ENCODE measurements around the gene UBASH3A.

The UBASH3A gene

DNA sequence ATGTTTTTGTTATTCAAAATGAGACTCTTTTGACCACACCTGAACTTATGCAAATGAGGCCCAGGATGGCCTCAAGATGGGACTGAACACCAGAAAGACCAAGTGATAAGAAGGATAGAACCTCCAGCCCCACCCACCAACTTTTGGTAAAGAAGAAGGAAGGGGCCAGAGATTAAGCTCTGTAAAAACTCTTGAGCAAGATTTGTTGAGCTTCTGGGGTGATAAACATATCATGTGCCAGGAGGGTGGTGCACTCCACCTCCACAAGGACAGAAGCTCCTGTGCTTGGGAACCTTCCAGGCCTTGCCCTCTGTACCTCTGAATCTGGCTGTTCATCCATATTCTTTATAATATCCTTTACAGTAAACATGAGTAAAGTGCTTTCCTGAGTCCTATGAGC, 87.0 kb downstream of the UBASH3A start:
- H3K4me3 ChIP-seq (ENCODE audit: low read depth, low read length): no peak overlapping the region
- ChIA-PET CTCF (interaction anchor here (1.1 kb wide), 1 partner anchor 45 kb away, joined by 3 read pairs; no protein-coding TSS in a partner anchor), POLR2A (no interaction called here)
- H3K36me3 ChIP-seq (ENCODE audit: control insufficient read depth in 2 of 2, insufficient read depth in 1 of 2, low read length in 2 of 2): no peaks in the 10 kb centered on the region
- no peak for TF ChIP-seq ZNF791 (tag by site-specific recombination; IDR thresholded peaks at IDR 0.05)
- TF ChIP-seq, protein P1, sequence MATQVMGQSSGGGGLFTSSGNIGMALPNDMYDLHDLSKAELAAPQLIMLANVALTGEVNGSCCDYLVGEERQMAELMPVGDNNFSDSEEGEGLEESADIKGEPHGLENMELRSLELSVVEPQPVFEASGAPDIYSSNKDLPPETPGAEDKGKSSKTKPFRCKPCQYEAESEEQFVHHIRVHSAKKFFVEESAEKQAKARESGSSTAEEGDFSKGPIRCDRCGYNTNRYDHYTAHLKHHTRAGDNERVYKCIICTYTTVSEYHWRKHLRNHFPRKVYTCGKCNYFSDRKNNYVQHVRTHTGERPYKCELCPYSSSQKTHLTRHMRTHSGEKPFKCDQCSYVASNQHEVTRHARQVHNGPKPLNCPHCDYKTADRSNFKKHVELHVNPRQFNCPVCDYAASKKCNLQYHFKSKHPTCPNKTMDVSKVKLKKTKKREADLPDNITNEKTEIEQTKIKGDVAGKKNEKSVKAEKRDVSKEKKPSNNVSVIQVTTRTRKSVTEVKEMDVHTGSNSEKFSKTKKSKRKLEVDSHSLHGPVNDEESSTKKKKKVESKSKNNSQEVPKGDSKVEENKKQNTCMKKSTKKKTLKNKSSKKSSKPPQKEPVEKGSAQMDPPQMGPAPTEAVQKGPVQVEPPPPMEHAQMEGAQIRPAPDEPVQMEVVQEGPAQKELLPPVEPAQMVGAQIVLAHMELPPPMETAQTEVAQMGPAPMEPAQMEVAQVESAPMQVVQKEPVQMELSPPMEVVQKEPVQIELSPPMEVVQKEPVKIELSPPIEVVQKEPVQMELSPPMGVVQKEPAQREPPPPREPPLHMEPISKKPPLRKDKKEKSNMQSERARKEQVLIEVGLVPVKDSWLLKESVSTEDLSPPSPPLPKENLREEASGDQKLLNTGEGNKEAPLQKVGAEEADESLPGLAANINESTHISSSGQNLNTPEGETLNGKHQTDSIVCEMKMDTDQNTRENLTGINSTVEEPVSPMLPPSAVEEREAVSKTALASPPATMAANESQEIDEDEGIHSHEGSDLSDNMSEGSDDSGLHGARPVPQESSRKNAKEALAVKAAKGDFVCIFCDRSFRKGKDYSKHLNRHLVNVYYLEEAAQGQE (tag by site-specific recombination; IDR thresholded peaks at IDR 0.05): no peak
- TF ChIP-seq ZBTB7A (tag by site-specific recombination; IDR thresholded peaks at IDR 0.05; ENCODE audit: low read depth): no peak
- TF ChIP-seq ZNF366 (tag by site-specific recombination; conservative IDR thresholded peaks at IDR 0.05): no peak
- no peak for TF ChIP-seq GLI2 (tag by site-specific recombination; IDR thresholded peaks at IDR 0.05; ENCODE audit: borderline replicate concordance, low read depth)
- TF ChIP-seq ZNF292 (tag by site-specific recombination; IDR thresholded peaks at IDR 0.05; ENCODE audit: borderline replicate concordance, low read depth): no peak
- TF ChIP-seq, protein P2, sequence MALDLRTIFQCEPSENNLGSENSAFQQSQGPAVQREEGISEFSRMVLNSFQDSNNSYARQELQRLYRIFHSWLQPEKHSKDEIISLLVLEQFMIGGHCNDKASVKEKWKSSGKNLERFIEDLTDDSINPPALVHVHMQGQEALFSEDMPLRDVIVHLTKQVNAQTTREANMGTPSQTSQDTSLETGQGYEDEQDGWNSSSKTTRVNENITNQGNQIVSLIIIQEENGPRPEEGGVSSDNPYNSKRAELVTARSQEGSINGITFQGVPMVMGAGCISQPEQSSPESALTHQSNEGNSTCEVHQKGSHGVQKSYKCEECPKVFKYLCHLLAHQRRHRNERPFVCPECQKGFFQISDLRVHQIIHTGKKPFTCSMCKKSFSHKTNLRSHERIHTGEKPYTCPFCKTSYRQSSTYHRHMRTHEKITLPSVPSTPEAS (tag by site-specific recombination; IDR thresholded peaks at IDR 0.05): no peak
- no peak for TF ChIP-seq GFI1B (tag by site-specific recombination; IDR thresholded peaks at IDR 0.05)
- no peak for TF ChIP-seq ZNF707 (tag by site-specific recombination; IDR thresholded peaks at IDR 0.05)
- TF ChIP-seq ZFP41 (tag by site-specific recombination; IDR thresholded peaks at IDR 0.05; ENCODE audit: borderline replicate concordance): no peak
- no peaks in the 10 kb centered on the region for H3K4me1 ChIP-seq (ENCODE audit: control insufficient read depth, insufficient read depth, low read length)
- H3K9me3 ChIP-seq (ENCODE audit: control insufficient read depth, insufficient read depth, low read depth, low read length): no peaks in the 10 kb centered on the region
- no peak overlapping the region for H3K27ac ChIP-seq (ENCODE audit: extremely low read depth, low read depth, low read length)

DNA sequence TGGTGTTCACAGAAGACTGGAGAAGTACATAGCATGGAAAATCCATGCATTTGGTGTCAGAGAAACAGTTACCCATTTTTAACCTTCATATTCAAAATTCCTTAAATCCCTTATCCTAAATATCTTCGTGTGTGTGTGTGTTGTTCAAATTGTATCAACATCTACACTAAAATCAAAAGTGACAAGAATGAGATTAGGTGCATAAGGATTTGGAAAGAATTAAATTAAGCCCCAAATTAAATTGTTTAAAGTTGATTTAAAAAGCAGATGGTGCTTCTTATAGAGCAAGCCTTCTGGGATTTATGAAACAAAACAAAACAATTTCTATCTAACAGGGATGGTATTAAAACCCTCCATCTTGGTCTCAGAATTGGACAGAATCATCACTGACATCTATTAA, 87.6 kb downstream of the UBASH3A start:
- Histone ChIP-seq H3K27ac (ENCODE audit: extremely low read depth, low read depth, low read length) (no peak overlapping the region), H3K36me3 (ENCODE audit: control insufficient read depth in 2 of 2, insufficient read depth in 1 of 2, low read length in 2 of 2) (no peaks in the 10 kb centered on the region), H3K4me1 (ENCODE audit: control insufficient read depth, insufficient read depth, low read length) (no peaks in the 10 kb centered on the region), H3K9me3 (ENCODE audit: control insufficient read depth, insufficient read depth, low read depth, low read length) (no peaks in the 10 kb centered on the region), H3K4me3 (ENCODE audit: low read depth, low read length) (no peak overlapping the region)
- ChIA-PET CTCF (interaction anchor here (1.1 kb wide), 1 partner anchor 46 kb away, joined by 3 read pairs; no protein-coding TSS in a partner anchor), POLR2A (no interaction called here)
- no peak for TF ChIP-seq YY2 (tag by site-specific recombination; IDR thresholded peaks at IDR 0.05)
- no peak for TF ChIP-seq OSR2 (tag by site-specific recombination; IDR thresholded peaks at IDR 0.05)
- TF ChIP-seq ZNF24 (tag by site-specific recombination; IDR thresholded peaks at IDR 0.05): no peak
- TF ChIP-seq ZNF112 (tag by site-specific recombination; IDR thresholded peaks at IDR 0.05): no peak
- no peak for TF ChIP-seq ZNF777 (tag by site-specific recombination; IDR thresholded peaks at IDR 0.05; ENCODE audit: borderline replicate concordance)
- TF ChIP-seq ZNF426 (tag by site-specific recombination; IDR thresholded peaks at IDR 0.05): no peak
- TF ChIP-seq ZNF555 (tag by site-specific recombination; conservative IDR thresholded peaks at IDR 0.05): no peak
- no peak for TF ChIP-seq ZNF530 (tag by site-specific recombination; IDR thresholded peaks at IDR 0.05; ENCODE audit: low read depth)
- TF ChIP-seq, protein P3, sequence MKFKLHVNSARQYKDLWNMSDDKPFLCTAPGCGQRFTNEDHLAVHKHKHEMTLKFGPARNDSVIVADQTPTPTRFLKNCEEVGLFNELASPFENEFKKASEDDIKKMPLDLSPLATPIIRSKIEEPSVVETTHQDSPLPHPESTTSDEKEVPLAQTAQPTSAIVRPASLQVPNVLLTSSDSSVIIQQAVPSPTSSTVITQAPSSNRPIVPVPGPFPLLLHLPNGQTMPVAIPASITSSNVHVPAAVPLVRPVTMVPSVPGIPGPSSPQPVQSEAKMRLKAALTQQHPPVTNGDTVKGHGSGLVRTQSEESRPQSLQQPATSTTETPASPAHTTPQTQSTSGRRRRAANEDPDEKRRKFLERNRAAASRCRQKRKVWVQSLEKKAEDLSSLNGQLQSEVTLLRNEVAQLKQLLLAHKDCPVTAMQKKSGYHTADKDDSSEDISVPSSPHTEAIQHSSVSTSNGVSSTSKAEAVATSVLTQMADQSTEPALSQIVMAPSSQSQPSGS (tag by site-specific recombination; IDR thresholded peaks at IDR 0.05; ENCODE audit: low read depth): no peak
- TF ChIP-seq ZNF548 (tag by site-specific recombination; IDR thresholded peaks at IDR 0.05): no peak
- no peak for TF ChIP-seq ZNF473 (tag by site-specific recombination; IDR thresholded peaks at IDR 0.05)
- TF ChIP-seq, protein P4, sequence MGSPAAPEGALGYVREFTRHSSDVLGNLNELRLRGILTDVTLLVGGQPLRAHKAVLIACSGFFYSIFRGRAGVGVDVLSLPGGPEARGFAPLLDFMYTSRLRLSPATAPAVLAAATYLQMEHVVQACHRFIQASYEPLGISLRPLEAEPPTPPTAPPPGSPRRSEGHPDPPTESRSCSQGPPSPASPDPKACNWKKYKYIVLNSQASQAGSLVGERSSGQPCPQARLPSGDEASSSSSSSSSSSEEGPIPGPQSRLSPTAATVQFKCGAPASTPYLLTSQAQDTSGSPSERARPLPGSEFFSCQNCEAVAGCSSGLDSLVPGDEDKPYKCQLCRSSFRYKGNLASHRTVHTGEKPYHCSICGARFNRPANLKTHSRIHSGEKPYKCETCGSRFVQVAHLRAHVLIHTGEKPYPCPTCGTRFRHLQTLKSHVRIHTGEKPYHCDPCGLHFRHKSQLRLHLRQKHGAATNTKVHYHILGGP (tag by site-specific recombination; IDR thresholded peaks at IDR 0.05): no peak
- TF ChIP-seq, protein P5, sequence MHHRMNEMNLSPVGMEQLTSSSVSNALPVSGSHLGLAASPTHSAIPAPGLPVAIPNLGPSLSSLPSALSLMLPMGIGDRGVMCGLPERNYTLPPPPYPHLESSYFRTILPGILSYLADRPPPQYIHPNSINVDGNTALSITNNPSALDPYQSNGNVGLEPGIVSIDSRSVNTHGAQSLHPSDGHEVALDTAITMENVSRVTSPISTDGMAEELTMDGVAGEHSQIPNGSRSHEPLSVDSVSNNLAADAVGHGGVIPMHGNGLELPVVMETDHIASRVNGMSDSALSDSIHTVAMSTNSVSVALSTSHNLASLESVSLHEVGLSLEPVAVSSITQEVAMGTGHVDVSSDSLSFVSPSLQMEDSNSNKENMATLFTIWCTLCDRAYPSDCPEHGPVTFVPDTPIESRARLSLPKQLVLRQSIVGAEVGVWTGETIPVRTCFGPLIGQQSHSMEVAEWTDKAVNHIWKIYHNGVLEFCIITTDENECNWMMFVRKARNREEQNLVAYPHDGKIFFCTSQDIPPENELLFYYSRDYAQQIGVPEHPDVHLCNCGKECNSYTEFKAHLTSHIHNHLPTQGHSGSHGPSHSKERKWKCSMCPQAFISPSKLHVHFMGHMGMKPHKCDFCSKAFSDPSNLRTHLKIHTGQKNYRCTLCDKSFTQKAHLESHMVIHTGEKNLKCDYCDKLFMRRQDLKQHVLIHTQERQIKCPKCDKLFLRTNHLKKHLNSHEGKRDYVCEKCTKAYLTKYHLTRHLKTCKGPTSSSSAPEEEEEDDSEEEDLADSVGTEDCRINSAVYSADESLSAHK (tag by site-specific recombination; IDR thresholded peaks at IDR 0.05): no peak
- TF ChIP-seq ZNF10 (tag by site-specific recombination; IDR thresholded peaks at IDR 0.05): no peak
